K562 (cell line): Measurements from ENCODE around the gene TTC21A. TPM values are rescaled to one million over a fixed set of nuclear protein-coding genes. Genes with fewer than 3 reads are reported as not detected.
A peak's percentile ranks its signal among the peaks of the same experiment; 100 is the strongest.

Experiments used
- ATAC-seq: fragments of 200-7000 bp; cut with Tn5 transposase; 3 replicates; pipeline ENCODE4 v1.9.1; 2020; ENCODE audit warnings: moderate library complexity
- BruUV-seq: library from RNA; stranded (reverse); fragments of 400-500 nt; replicated peaks from 2 replicates; lab custom pipeline; 2021; lab: Mats Ljungman, UMichigan
- CTCF ChIA-PET: fragments of 300-600 bp; formaldehyde crosslinking; extraction: SDS; loops from one replicate; lab custom pipeline; 2021; ENCODE audit warnings: low intra/inter-chr PET ratio; lab: Yijun Ruan, JAX
- POLR2A ChIA-PET: fragments of 300-600, 350-650 bp; sonication (Branson Sonifier 250); formaldehyde crosslinking; extraction: SDS; loops from one replicate; lab custom pipeline; 2021; ENCODE audit warnings: antibody characterized with exemption, inconsistent platforms; lab: Yijun Ruan, JAX
- DNase-seq, 4 experiments: peaks; one replicate each; pipeline versions ENCODE4 v3.0.0 to v3.0.0-alpha.2; 2011 to 2018; ENCODE audit warnings: low spot score in 3 of 4, mixed read lengths in 3 of 4; ENCODE audit errors: extremely low read depth in 1 of 4
- FAIRE-seq: peaks from 2 replicates; lab custom pipeline; 2011; peaks lifted over from hg19 to GRCh38; lab: Jason Lieb, UNC
- H2AFZ ChIP-seq: 2 replicates; pipeline ENCODE4 v1.6.0; 2011; ENCODE audit warnings: low read depth, low read length, control low read depth, inconsistent platforms
- H3K27ac ChIP-seq: fragments of 200-600 bp; 3 replicates; pipeline ENCODE4 v1.8.0; 2011; ENCODE audit warnings: low read depth, mild to moderate bottlenecking, control low read depth, inconsistent platforms, low read length, moderate library complexity, mixed read lengths; ENCODE audit errors: extremely low read depth
- H3K27me3 ChIP-seq, 2 experiments: fragments of 300-600 bp in 1 of 2; 2 replicates in 1 of 2; 3 replicates in 1 of 2; pipeline versions ENCODE4 v1.6.0 to v1.8.0; 2011; ENCODE audit warnings: inconsistent platforms in 2 of 2, low read length in 2 of 2, mild to moderate bottlenecking in 1 of 2, mixed read lengths in 1 of 2, moderate library complexity in 1 of 2; ENCODE audit not compliant: control insufficient read depth in 2 of 2, insufficient read depth in 2 of 2
- H3K36me3 ChIP-seq: fragments of 300-600 bp; 3 replicates; pipeline ENCODE4 v1.8.0; 2011; ENCODE audit warnings: mild to moderate bottlenecking, low read length, inconsistent platforms; ENCODE audit not compliant: control insufficient read depth, insufficient read depth
- H3K4me1 ChIP-seq, 2 experiments: fragments of 200-600 bp in 1 of 2; replicated peaks in 1 of 2; 2 replicates in 1 of 2; 3 replicates in 1 of 2; pipeline versions ENCODE4 v1.5.1 to v1.8.0; 2011; ENCODE audit warnings: inconsistent platforms in 2 of 2, low read length in 2 of 2, mild to moderate bottlenecking in 1 of 2, mixed read lengths in 1 of 2, moderate library complexity in 1 of 2; ENCODE audit not compliant: control insufficient read depth in 2 of 2, insufficient read depth in 2 of 2
- H3K4me2 ChIP-seq: 2 replicates; pipeline ENCODE4 v1.6.1; 2011; ENCODE audit warnings: low read length, control low read depth, inconsistent platforms, mixed read lengths; ENCODE audit not compliant: insufficient read depth
- H3K4me3 ChIP-seq: fragments of 200-600 bp; sonication (generic), shearing (Covaris generic); 2 replicates; pipeline ENCODE4 v1.5.1; 2016; ENCODE audit warnings: control low read depth, inconsistent platforms
- H3K79me2 ChIP-seq: fragments of 200-600 bp; 3 replicates; pipeline ENCODE4 v1.8.0; 2011; ENCODE audit warnings: low read length, inconsistent platforms; ENCODE audit not compliant: control insufficient read depth, insufficient read depth
- H3K9ac ChIP-seq, 2 experiments: 2 replicates each; pipeline versions ENCODE4 v1.6.0 to v1.6.1; 2011; ENCODE audit warnings: low read depth in 2 of 2, low read length in 2 of 2, control low read depth in 1 of 2, inconsistent platforms in 1 of 2, mild to moderate bottlenecking in 1 of 2, mixed read lengths in 1 of 2; ENCODE audit not compliant: insufficient read depth in 1 of 2
- H3K9me1 ChIP-seq: one replicate; pipeline ENCODE4 v1.6.0; 2011; ENCODE audit warnings: inconsistent platforms, mild to moderate bottlenecking, low read length, moderate library complexity; ENCODE audit not compliant: control insufficient read depth, insufficient read depth
- H3K9me3 ChIP-seq: replicated peaks from 2 replicates; pipeline ENCODE4 v1.5.1; 2011; ENCODE audit warnings: low read depth, low read length, inconsistent platforms; ENCODE audit not compliant: control insufficient read depth, insufficient read depth
- H4K20me1 ChIP-seq: replicated peaks from 2 replicates; pipeline ENCODE4 v1.6.1; 2011; ENCODE audit warnings: low read length, inconsistent platforms, mixed read lengths; ENCODE audit not compliant: control insufficient read depth, insufficient read depth
- ATF7 ChIP-seq: fragments of 450-650 bp; IDR thresholded peaks from 2 replicates; pipeline ENCODE4 v1.7.1; 2014; ENCODE audit warnings: mild to moderate bottlenecking, moderate library complexity
- CBX1 ChIP-seq: sonication (generic); IDR thresholded peaks from 2 replicates; pipeline ENCODE4 v1.6.1; 2016; ENCODE audit warnings: antibody characterized with exemption, low read depth, mild to moderate bottlenecking
- EP400 ChIP-seq: fragments of 450-650 bp; IDR thresholded peaks from 2 replicates; pipeline ENCODE4 v1.6.1; 2017; ENCODE audit warnings: antibody characterized with exemption, mild to moderate bottlenecking, moderate library complexity
- HLTF ChIP-seq: fragments of 450-650 bp; IDR thresholded peaks from 2 replicates; pipeline ENCODE4 v1.6.1; 2016
- HNRNPK ChIP-seq: fragments of 200-400 bp; formaldehyde crosslinking; IDR thresholded peaks from one replicate; pipeline ENCODE4 v1.6.1; 2018; ENCODE audit warnings: mild to moderate bottlenecking, low read depth, low read length; ENCODE audit not compliant: poor library complexity, severe bottlenecking
- L3MBTL2 ChIP-seq: fragments of 450-650 bp; IDR thresholded peaks from 2 replicates; pipeline ENCODE4 v1.6.1; 2016; ENCODE audit warnings: mild to moderate bottlenecking, moderate library complexity
- MXI1 ChIP-seq: IDR thresholded peaks from 2 replicates; pipeline ENCODE4 v1.6.1; 2011; ENCODE audit warnings: low read depth, mild to moderate bottlenecking, improper control_type of control experiment, low read length
- PPARD ChIP-seq: fragments of 250-450 bp; sonication (Bioruptor Pico); IDR thresholded peaks from 2 replicates; pipeline ENCODE4 v1.8.0; 2022; ENCODE audit warnings: inconsistent platforms, mild to moderate bottlenecking, moderate library complexity
- STAT6 ChIP-seq: sonication (generic); formaldehyde crosslinking; IDR thresholded peaks from 2 replicates; pipeline ENCODE4 v1.8.1; 2023; ENCODE audit warnings: mild to moderate bottlenecking, missing genetic modification reagents
- TBP ChIP-seq: optimal IDR thresholded peaks from 2 replicates; pipeline ENCODE3; 2011; ENCODE audit warnings: low read depth, low read length, improper control_type of control experiment
- ZBTB43 ChIP-seq: sonication (generic); formaldehyde crosslinking; IDR thresholded peaks from 2 replicates; pipeline ENCODE4 v1.8.0; 2023; ENCODE audit warnings: mild to moderate bottlenecking, missing genetic modification reagents
- ZNF263 ChIP-seq: sonication (generic); formaldehyde crosslinking; IDR thresholded peaks from 2 replicates; pipeline ENCODE4 v1.8.0; 2022; ENCODE audit warnings: mild to moderate bottlenecking, missing genetic modification reagents, borderline replicate concordance
- ZNF57 ChIP-seq: fragments of 450-650 bp; formaldehyde crosslinking; IDR thresholded peaks from 2 replicates; pipeline ENCODE4 v1.4.0; 2020; ENCODE audit warnings: mild to moderate bottlenecking, moderate library complexity
- ZNF75A ChIP-seq: fragments of 450-650 bp; formaldehyde crosslinking; IDR thresholded peaks from 2 replicates; pipeline ENCODE4 v1.4.0; 2020; ENCODE audit warnings: mild to moderate bottlenecking
- WGBS: fragments of 100-300 bp; shearing (Covaris generic); methylation state at CpG from one replicate; pipeline ENCODE4 v1.1.6; 2016; ENCODE audit warnings: low coverage, mixed read lengths; ENCODE audit not compliant: insufficient coverage; ENCODE audit errors: missing lambda C conversion rate; 5-methylcytosine and 5-hydroxymethylcytosine counted together
- in situ Hi-C: fragments of 300-500 bp; cut with MboI; formaldehyde crosslinking; loops from 4 replicates; pipeline ENCODE4 v1.15.0; 2018; ENCODE audit warnings: inconsistent platforms, mixed read lengths
- intact Hi-C: fragments of 100-400 bp; cut with micrococcal nuclease; formaldehyde crosslinking; loops from 2 replicates; pipeline ENCODE4 v1.14.2; 2022
- polyA plus RNA-seq, 8 experiments: library from polyadenylated mRNA; depleted of rRNA in 4 of 8; stranded (reverse) in 5 of 8; unstranded in 3 of 8; fragments of >200 nt; fragmentation: Nextera tagmentation in 2 of 8; fragmentation: Illumina TruSeq in 1 of 8; extraction: Ambion mirVana in 2 of 8; extraction: Trizol in 1 of 8; gene quantifications; 2 replicates each; pipeline versions ENCODE4 v1.2.1 to v1.2.3, GENCODE V29; 2011 to 2014; ENCODE audit warnings: inconsistent platforms in 1 of 8, missing spikeins in 1 of 8
- total RNA-seq, 7 experiments: library from RNA; depleted of rRNA in 6 of 7; stranded (reverse); fragments of >200 nt in 6 of 7; fragmentation: Illumina TruSeq in 2 of 7; extraction: Trizol in 2 of 7; gene quantifications; 2 replicates each; pipeline versions ENCODE4 v1.2.1 to v1.2.3, GENCODE V29; 2011 to 2021; ENCODE audit warnings: low replicate concordance in 1 of 7

Gene TTC21A
- total and polyA plus RNA-seq, 9 of the 15 experiments (the other 6 are each of a cell fraction or from before 2014, with no cell fraction given) = 0.22 to 1.4 (median 0.70) TPM

GRCh38 chr3:39088456-39088855 is 19.0 kb upstream of the TTC21A start:
- H3K9me1 ChIP-seq = no peaks in the 10 kb centered on the region
- H3K36me3 ChIP-seq = peaks cover 67% of the 10 kb centered on the region; the same call in 2 of the 3 replicates
- H3K27ac ChIP-seq = no peak overlapping the region
- no peak overlapping the region for H2AFZ ChIP-seq
- in situ Hi-C loops = no loop called here
- no peak overlapping the region for H3K4me2 ChIP-seq
- no peak for ATAC-seq
- intact Hi-C loops = no loop called here
- 82% methylated on average over 3 of the region's 3 CpGs for WGBS
- no peaks in the 10 kb centered on the region for H3K27me3 ChIP-seq
- H3K4me3 ChIP-seq = no peak overlapping the region
- TF ChIP-seq HLTF (no peak), L3MBTL2 (no peak), ZNF57 (no peak), ATF7 (no peak), EP400 (no peak), HNRNPK (no peak), MXI1 (no peak), PPARD (no peak)
- no peak for FAIRE-seq
- no peak overlapping the region for H3K9ac ChIP-seq
- H3K4me1 ChIP-seq = no peaks in the 10 kb centered on the region
- CTCF ChIA-PET = no interaction called here
- DNase-seq = no peak
- no peaks in the 10 kb centered on the region for H4K20me1 ChIP-seq
- no TSS peak for BruUV-seq
- H3K9me3 ChIP-seq = no peaks in the 10 kb centered on the region
- no peaks in the 10 kb centered on the region for H3K79me2 ChIP-seq
- POLR2A ChIA-PET = interaction anchor here (0.6 to 2.0 kb wide), 5 partner anchors 9 to 442 kb away, joined by 3 to 5 read pairs (median 3); no protein-coding TSS in a partner anchor

GRCh38 chr3:39088889-39089288 is 18.6 kb upstream of the TTC21A start:
- FAIRE-seq (peak; percentile 48), DNase-seq (no peak), ATAC-seq (no peak)
- intact Hi-C loops (no loop called here), in situ Hi-C loops (no loop called here)
- H3K9me3 ChIP-seq = no peaks in the 10 kb centered on the region
- ChIA-PET POLR2A (interaction anchor here (0.6 to 2.0 kb wide), 4 partner anchors 8 to 442 kb away, joined by 3 to 5 read pairs (median 3); no protein-coding TSS in a partner anchor), CTCF (no interaction called here)
- peaks cover 69% of the 10 kb centered on the region; the same call in 2 of the 3 replicates for H3K36me3 ChIP-seq
- BruUV-seq = no TSS peak
- no peaks in the 10 kb centered on the region for H3K27me3 ChIP-seq
- H3K4me3 ChIP-seq = no peak overlapping the region
- no peak overlapping the region for H2AFZ ChIP-seq
- H3K4me2 ChIP-seq = no peak overlapping the region
- no peak overlapping the region for H3K27ac ChIP-seq
- H3K9ac ChIP-seq = no peak overlapping the region
- no peaks in the 10 kb centered on the region for H3K9me1 ChIP-seq
- H3K4me1 ChIP-seq = no peaks in the 10 kb centered on the region
- no peaks in the 10 kb centered on the region for H4K20me1 ChIP-seq
- 61% methylated on average over 3 of the region's 3 CpGs for WGBS
- H3K79me2 ChIP-seq = no peaks in the 10 kb centered on the region
- TF ChIP-seq ZBTB43 (no peak), TBP (no peak), CBX1 (no peak), STAT6 (CRISPR knock-in tag) (no peak), ZNF263 (CRISPR knock-in tag) (no peak), ZNF75A (CRISPR knock-in tag) (no peak)
